SK-N-SH (cell line): ENCODE results near the gene HOXC5. TPM values are rescaled to one million over a fixed set of nuclear protein-coding genes. Genes with fewer than 3 reads are reported as not detected.

Experiments used
- CTCF ChIA-PET: fragments of 300-600, 350-600 bp; formaldehyde crosslinking; extraction: SDS; loops from one replicate; lab custom pipeline; 2021; lab: Yijun Ruan, JAX
- POLR2A ChIA-PET: fragments of 350-600 bp; sonication (Branson Sonifier 250); formaldehyde crosslinking; extraction: SDS; loops from one replicate; lab custom pipeline; 2020; ENCODE audit warnings: antibody characterized with exemption, inconsistent platforms; lab: Yijun Ruan, JAX
- DNase-seq: peaks from one replicate; pipeline ENCODE4 v3.0.0; 2012
- H2AFZ ChIP-seq: fragments of 200-600 bp; sonication (generic); 2 replicates; pipeline ENCODE4 v1.8.1; 2016; ENCODE audit warnings: antibody characterized with exemption, mild to moderate bottlenecking, low read depth
- H3F3A ChIP-seq: fragments of 200-600 bp; sonication (generic); replicated peaks from 2 replicates; pipeline ENCODE3; 2016; ENCODE audit warnings: antibody characterized with exemption, mild to moderate bottlenecking; ENCODE audit not compliant: insufficient read depth
- H3K27ac ChIP-seq, 2 experiments: fragments of 200-500 bp in 1 of 2; fragments of 200-600 bp in 1 of 2; sonication (Bioruptor generic) in 1 of 2; sonication (generic), shearing (Covaris generic) in 1 of 2; 2 replicates each; pipeline versions ENCODE4 v1.5.1 to v1.6.1; 2014 to 2016; ENCODE audit warnings: low read depth in 2 of 2, inconsistent platforms in 1 of 2, low read length in 1 of 2, mild to moderate bottlenecking in 1 of 2, mixed read lengths in 1 of 2
- H3K27me3 ChIP-seq: fragments of 200-600 bp; sonication (generic), shearing (Covaris generic); 2 replicates; pipeline ENCODE4 v1.6.1; 2016; ENCODE audit warnings: mixed run types; ENCODE audit not compliant: insufficient read depth
- H3K36me3 ChIP-seq, 2 experiments: fragments of 200-500 bp in 1 of 2; fragments of 200-600 bp in 1 of 2; sonication (Bioruptor generic) in 1 of 2; sonication (generic) in 1 of 2; replicated peaks in 1 of 2; 2 replicates each; pipeline versions ENCODE3 to v1.5.1; 2014 to 2016; ENCODE audit warnings: low read length in 1 of 2, mild to moderate bottlenecking in 1 of 2; ENCODE audit not compliant: insufficient read depth in 2 of 2, control insufficient read depth in 1 of 2
- H3K4me1 ChIP-seq, 2 experiments: fragments of 200-500 bp in 1 of 2; fragments of 200-600 bp in 1 of 2; sonication (Bioruptor generic) in 1 of 2; sonication (generic), shearing (Covaris generic) in 1 of 2; 2 replicates each; pipeline versions ENCODE4 v1.5.1 to v1.6.1; 2014 to 2016; ENCODE audit warnings: low read depth in 1 of 2, low read length in 1 of 2, mixed run types in 1 of 2; ENCODE audit not compliant: insufficient read depth in 2 of 2, control insufficient read depth in 1 of 2
- H3K4me2 ChIP-seq: fragments of 200-600 bp; sonication (generic), shearing (Covaris generic); 2 replicates; pipeline ENCODE4 v1.6.1; 2017; ENCODE audit warnings: mixed run types
- H3K4me3 ChIP-seq, 2 experiments: fragments of 200-500 bp in 1 of 2; fragments of 200-600 bp in 1 of 2; sonication (Bioruptor generic) in 1 of 2; sonication (generic), shearing (Covaris generic) in 1 of 2; 2 replicates each; pipeline versions ENCODE4 v1.5.1 to v1.8.1; 2014 to 2016; ENCODE audit warnings: low read depth in 2 of 2, inconsistent platforms in 1 of 2, low read length in 1 of 2, mild to moderate bottlenecking in 1 of 2, mixed read lengths in 1 of 2, moderate library complexity in 1 of 2
- H3K79me2 ChIP-seq: fragments of 200-600 bp; sonication (generic); 2 replicates; pipeline ENCODE4 v1.8.1; 2017; ENCODE audit warnings: mild to moderate bottlenecking; ENCODE audit not compliant: insufficient read depth
- H3K9ac ChIP-seq: fragments of 200-600 bp; sonication (generic); 2 replicates; pipeline ENCODE4 v1.6.1; 2017; ENCODE audit warnings: mixed run types
- H3K9me2 ChIP-seq: fragments of 200-600 bp; sonication (generic); 2 replicates; pipeline ENCODE4 v1.6.1; 2017; ENCODE audit warnings: mixed run types
- H3K9me3 ChIP-seq: fragments of 200-600 bp; sonication (generic); 2 replicates; pipeline ENCODE4 v1.6.1; 2017; ENCODE audit warnings: mixed run types, mild to moderate bottlenecking, moderate library complexity
- H4K20me1 ChIP-seq: fragments of 200-600 bp; sonication (generic); 2 replicates; pipeline ENCODE4 v1.6.1; 2017; ENCODE audit warnings: mild to moderate bottlenecking, mixed run types; ENCODE audit not compliant: insufficient read depth
- CHD2 ChIP-seq: fragments of 150-350 bp; IDR thresholded peaks from 2 replicates; pipeline ENCODE4 v1.6.1; 2018; ENCODE audit warnings: low read length; ENCODE audit not compliant: partially characterized antibody
- EP300 ChIP-seq, 2 experiments: IDR thresholded peaks; 2 replicates each; pipeline versions ENCODE4 v1.4.0 to v1.6.1; 2012; ENCODE audit warnings: borderline replicate concordance in 1 of 2, low read depth in 1 of 2, low read length in 1 of 2
- FOSL2 ChIP-seq: IDR thresholded peaks from 2 replicates; pipeline ENCODE4 v1.4.0; 2012; ENCODE audit warnings: low read depth, mild to moderate bottlenecking, moderate library complexity, borderline replicate concordance
- FOXJ3 ChIP-seq: sonication (generic); formaldehyde crosslinking; IDR thresholded peaks from 2 replicates; pipeline ENCODE4 v1.5.1; 2020; ENCODE audit warnings: mild to moderate bottlenecking, missing genetic modification reagents
- MXI1 ChIP-seq: IDR thresholded peaks from 2 replicates; pipeline ENCODE4 v1.6.1; 2012; ENCODE audit warnings: mild to moderate bottlenecking, low read depth, low read length, improper control_type of control experiment
- POLR2AphosphoS5 ChIP-seq: IDR thresholded peaks from 2 replicates; pipeline ENCODE4 v1.6.1; 2012; ENCODE audit warnings: low read depth, low read length
- RAD21 ChIP-seq: IDR thresholded peaks from 2 replicates; pipeline ENCODE4 v1.6.1; 2012; ENCODE audit warnings: mild to moderate bottlenecking, low read length
- RCOR1 ChIP-seq: fragments of 150-350 bp; IDR thresholded peaks from 2 replicates; pipeline ENCODE4 v1.6.1; 2017; ENCODE audit warnings: antibody characterized with exemption, low read length
- RFX5 ChIP-seq: IDR thresholded peaks from 2 replicates; pipeline ENCODE4 v1.6.1; 2012; ENCODE audit warnings: mild to moderate bottlenecking, improper control_type of control experiment, low read length
- RXRA ChIP-seq: IDR thresholded peaks from 2 replicates; pipeline ENCODE4 v1.4.0; 2012; ENCODE audit warnings: low read depth, mild to moderate bottlenecking, borderline replicate concordance
- TAF1 ChIP-seq: IDR thresholded peaks from 2 replicates; pipeline ENCODE4 v1.6.1; 2012; ENCODE audit warnings: low read depth, mild to moderate bottlenecking, low read length, moderate library complexity, borderline replicate concordance
- TEAD4 ChIP-seq: IDR thresholded peaks from 2 replicates; pipeline ENCODE4 v1.4.0; 2012; ENCODE audit warnings: mild to moderate bottlenecking, borderline replicate concordance; ENCODE audit not compliant: insufficient read depth
- WGBS: methylation state at CpG from one replicate; pipeline ENCODE4 v1.1.6; 2017; ENCODE audit warnings: low lambda C conversion rate; 5-methylcytosine and 5-hydroxymethylcytosine counted together
- polyA plus RNA-seq, 3 experiments: library from polyadenylated mRNA; depleted of rRNA; stranded (reverse); fragments of >200 nt; gene quantifications; 2 replicates each; pipeline ENCODE4 v1.2.3, GENCODE V29; 2012
- TF ChIP-seq, protein P1 (sequence below): IDR thresholded peaks from 2 replicates; pipeline ENCODE4 v1.6.1; 2012; ENCODE audit warnings: mild to moderate bottlenecking, low read depth, low read length, moderate library complexity
- TF ChIP-seq, protein P2 (sequence below): IDR thresholded peaks from 2 replicates; pipeline ENCODE4 v1.4.0; 2012; ENCODE audit warnings: low read depth
- TF ChIP-seq, protein P3 (sequence below): fragments of 150-350 bp; IDR thresholded peaks from 2 replicates; pipeline ENCODE4 v1.6.1; 2016; ENCODE audit warnings: mild to moderate bottlenecking, low read depth, low read length

Gene HOXC5
- polyA plus RNA-seq, 1 of the 3 experiments (the other 2 are of a cell fraction): 2.1 TPM

DNA sequence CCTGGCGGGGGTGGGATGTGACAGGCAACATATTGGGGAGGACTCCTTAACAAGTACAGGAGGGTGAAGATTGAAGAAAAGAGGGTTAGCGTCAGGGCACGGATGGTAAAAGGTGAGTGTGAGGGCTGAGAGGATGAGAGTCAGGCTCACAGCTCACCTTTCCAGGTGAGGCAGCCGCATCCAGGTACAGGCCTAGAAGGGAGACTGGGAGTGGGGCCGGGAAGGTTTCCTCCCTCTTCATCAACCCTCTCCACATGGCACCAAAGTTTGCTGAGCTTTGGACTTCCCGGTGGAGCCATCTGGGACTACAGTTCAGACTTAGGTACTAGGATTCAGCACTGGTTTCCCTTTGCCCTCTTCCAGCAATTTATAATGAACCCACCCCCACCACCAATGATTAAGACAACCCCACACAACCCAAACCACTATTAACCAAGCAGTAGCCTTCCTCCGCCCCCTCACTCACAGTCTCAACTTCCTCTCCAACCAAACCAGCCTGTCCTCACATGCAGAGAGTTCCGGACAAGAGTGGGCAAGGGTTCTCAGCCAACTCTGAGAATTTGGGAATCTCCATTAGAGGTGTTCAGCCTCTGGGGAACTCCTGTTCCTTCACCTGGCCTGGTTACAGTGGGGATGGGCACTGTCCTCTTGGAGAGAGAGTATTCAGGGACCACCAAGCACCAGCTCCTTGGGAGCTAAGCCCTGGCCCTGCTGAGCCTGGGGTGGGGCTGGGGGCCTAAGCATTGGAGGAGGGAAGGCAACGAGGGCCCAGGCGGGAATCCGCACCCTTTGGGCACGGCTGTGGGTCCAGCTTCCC is 18.4 kb downstream of the HOXC5 start (continued):
- TF ChIP-seq, protein P1, sequence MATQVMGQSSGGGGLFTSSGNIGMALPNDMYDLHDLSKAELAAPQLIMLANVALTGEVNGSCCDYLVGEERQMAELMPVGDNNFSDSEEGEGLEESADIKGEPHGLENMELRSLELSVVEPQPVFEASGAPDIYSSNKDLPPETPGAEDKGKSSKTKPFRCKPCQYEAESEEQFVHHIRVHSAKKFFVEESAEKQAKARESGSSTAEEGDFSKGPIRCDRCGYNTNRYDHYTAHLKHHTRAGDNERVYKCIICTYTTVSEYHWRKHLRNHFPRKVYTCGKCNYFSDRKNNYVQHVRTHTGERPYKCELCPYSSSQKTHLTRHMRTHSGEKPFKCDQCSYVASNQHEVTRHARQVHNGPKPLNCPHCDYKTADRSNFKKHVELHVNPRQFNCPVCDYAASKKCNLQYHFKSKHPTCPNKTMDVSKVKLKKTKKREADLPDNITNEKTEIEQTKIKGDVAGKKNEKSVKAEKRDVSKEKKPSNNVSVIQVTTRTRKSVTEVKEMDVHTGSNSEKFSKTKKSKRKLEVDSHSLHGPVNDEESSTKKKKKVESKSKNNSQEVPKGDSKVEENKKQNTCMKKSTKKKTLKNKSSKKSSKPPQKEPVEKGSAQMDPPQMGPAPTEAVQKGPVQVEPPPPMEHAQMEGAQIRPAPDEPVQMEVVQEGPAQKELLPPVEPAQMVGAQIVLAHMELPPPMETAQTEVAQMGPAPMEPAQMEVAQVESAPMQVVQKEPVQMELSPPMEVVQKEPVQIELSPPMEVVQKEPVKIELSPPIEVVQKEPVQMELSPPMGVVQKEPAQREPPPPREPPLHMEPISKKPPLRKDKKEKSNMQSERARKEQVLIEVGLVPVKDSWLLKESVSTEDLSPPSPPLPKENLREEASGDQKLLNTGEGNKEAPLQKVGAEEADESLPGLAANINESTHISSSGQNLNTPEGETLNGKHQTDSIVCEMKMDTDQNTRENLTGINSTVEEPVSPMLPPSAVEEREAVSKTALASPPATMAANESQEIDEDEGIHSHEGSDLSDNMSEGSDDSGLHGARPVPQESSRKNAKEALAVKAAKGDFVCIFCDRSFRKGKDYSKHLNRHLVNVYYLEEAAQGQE: no peak
- TF ChIP-seq FOSL2 (no peak), EP300 (IDR thresholded peaks at IDR 0.05; ENCODE audit: borderline replicate concordance in 1 of 2, low read depth in 1 of 2, low read length in 1 of 2) (no peak)
- TF ChIP-seq, all 33 proteins: peak for 0

DNA sequence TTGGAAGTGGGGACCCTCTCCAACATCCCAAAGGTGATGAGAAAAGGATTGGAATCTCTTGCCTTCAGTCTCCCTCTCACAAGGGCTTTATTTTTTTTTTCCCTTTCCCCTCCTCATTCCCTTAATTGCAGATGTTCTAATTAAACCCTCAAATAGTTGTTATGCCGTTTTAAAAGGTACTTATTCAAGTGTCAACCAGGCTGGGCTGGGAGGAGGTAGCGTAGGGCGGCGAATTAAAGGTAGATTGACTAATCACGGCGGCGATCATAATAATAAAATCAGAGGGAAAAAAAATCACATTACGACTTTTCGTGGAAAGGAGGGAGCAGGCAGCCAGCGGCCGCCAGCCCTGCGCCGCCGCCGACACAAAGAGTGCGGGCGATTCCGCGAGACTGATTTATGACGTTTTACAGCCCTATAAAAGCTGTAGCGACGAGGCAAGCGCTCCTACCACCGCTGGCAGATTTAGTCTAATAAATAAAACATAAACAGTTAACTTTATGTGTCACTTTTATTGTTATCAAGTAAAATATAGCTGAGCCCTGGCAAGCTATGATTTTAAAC is 19.1 kb downstream of the HOXC5 start:
- DNase-seq: no peak

More for the DNA sequence above, 19.1 kb downstream of the HOXC5 start:
- H3K9me2 ChIP-seq: no peaks in the 10 kb centered on the region
- peaks cover 25% of the 10 kb centered on the region for H3K79me2 ChIP-seq
- H3K9me3 ChIP-seq: no peaks in the 10 kb centered on the region
- no peak overlapping the region for H2AFZ ChIP-seq
- no peak overlapping the region for H3K4me2 ChIP-seq
- H3K27me3 ChIP-seq: no peaks in the 10 kb centered on the region
- no peak overlapping the region for H3K9ac ChIP-seq
- H3F3A ChIP-seq: peaks cover 8% of the 10 kb centered on the region
- CTCF ChIA-PET: interaction anchor here (0.6 to 5.0 kb wide), 13 partner anchors 11 to 163 kb away, joined by 3 to 45 read pairs (median 4); partner anchors contain the start of genes HOXC5 and SMUG1
- 91% methylated on average over 24 of the region's 24 CpGs for WGBS
- H3K4me3 ChIP-seq: no peak overlapping the region
- H3K36me3 ChIP-seq: peaks cover 0 to 2% of the 10 kb centered on the region in 2 experiments
- H3K27ac ChIP-seq: no peak overlapping the region
- no peaks in the 10 kb centered on the region for H4K20me1 ChIP-seq
- peaks cover 15 to 23% of the 10 kb centered on the region in 2 experiments; a peak in 3 of 4 replicates for H3K4me1 ChIP-seq
- POLR2A ChIA-PET: interaction anchor here (0.7 to 3.6 kb wide), 6 partner anchors 13 to 136 kb away, joined by 3 to 25 read pairs (median 14); partner anchors contain the start of genes HOXC5 and SMUG1
- TF ChIP-seq RAD21 (no peak), MXI1 (no peak), TEAD4 (no peak), POLR2AphosphoS5 (no peak), RCOR1 (no peak), RXRA (no peak), CHD2 (no peak), FOXJ3 (CRISPR knock-in tag) (no peak), RFX5 (no peak), TAF1 (no peak)
- TF ChIP-seq, protein P2, sequence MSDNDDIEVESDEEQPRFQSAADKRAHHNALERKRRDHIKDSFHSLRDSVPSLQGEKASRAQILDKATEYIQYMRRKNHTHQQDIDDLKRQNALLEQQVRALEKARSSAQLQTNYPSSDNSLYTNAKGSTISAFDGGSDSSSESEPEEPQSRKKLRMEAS: no peak
- TF ChIP-seq, protein P3, sequence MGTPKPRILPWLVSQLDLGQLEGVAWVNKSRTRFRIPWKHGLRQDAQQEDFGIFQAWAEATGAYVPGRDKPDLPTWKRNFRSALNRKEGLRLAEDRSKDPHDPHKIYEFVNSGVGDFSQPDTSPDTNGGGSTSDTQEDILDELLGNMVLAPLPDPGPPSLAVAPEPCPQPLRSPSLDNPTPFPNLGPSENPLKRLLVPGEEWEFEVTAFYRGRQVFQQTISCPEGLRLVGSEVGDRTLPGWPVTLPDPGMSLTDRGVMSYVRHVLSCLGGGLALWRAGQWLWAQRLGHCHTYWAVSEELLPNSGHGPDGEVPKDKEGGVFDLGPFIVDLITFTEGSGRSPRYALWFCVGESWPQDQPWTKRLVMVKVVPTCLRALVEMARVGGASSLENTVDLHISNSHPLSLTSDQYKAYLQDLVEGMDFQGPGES: no peak
